RPMI8226 (cell line): ENCODE results near the gene CFAP54.
A peak's percentile ranks its signal among the peaks of the same experiment; 100 is the strongest.
"Not testable (repeated sequence)": the region's sequence is repeated elsewhere in the genome, so short reads cannot be mapped to it uniquely, and the experiment has no call there.

Experiments used
- DNase-seq: peaks from one replicate; pipeline ENCODE4 v3.0.0-alpha.2; 2015

CFAP54 gene

DNA sequence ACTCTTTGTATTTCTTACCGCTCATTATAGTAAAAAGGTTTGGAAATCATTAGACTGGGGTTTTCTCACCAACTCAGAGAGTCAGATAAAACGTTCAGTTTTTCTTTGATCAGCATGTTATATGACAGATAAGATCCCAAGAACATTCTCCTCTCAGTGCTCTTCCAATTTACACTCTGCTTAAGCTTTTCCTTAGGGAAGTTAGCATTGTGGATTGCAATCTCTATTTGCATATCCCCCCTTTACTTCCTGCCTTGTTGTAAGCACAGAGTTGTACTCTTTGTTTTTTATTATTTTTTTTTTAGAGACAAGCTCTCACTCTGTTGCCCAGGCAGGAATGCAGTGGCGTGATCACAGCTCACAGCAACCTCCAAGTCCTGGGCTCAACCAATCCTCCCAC is 11.4 kb upstream of the CFAP54 start:
- DNase-seq = no peak

DNA sequence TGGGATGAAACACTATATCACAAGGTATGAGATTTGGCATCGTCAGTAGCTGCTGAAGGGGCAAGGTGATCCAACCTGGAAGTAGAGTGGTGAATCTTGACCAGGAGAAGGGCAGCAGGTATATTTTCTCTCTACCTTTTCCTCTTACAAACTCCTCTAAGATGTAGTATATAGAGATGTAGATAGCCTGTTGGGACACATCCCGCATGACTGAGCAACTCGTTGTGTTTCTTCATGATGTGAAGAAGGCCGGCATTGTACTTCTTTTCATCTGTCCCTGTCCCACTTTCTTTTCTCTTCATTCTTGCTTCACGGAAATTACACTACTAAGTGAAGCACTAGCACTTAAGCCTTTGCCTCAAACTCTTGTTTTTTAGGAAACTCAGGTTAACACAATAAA is 7.3 kb upstream of the CFAP54 start:
- no peak for DNase-seq

GRCh38 chr12:96483116-96483515 is 6.3 kb upstream of the CFAP54 start:
- DNase-seq = no peak

GRCh38 chr12:96486751-96487613 is 2.4 kb upstream of the CFAP54 start:
- DNase-seq = no peak

DNA sequence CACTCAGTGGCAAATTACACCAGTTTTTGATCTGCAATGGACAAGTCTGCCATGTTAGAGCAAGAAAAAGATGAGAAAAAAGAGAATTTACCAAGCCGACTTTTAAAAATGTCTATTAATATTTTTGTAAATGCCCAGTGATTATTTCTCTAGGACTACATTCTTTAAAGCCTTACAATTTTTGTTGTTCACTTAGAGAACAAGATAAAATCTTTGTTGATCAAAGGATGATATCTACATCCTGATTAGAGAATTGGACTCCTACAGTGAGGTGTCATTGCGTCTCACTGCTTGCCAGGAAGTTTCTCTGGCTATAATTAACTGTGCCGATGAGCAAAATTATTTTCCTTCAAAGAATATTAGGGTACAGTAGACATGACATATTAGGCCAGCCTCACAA is 1.7 kb upstream of the CFAP54 start:
- no peak for DNase-seq

GRCh38 chr12:96493106-96493505 is 3.7 kb downstream of the CFAP54 start:
- DNase-seq = no peak

GRCh38 chr12:96494154-96494553 is 4.8 kb downstream of the CFAP54 start:
- DNase-seq = not testable (repeated sequence)

GRCh38 chr12:96495155-96495554 is 5.8 kb downstream of the CFAP54 start:
- DNase-seq = no peak

DNA sequence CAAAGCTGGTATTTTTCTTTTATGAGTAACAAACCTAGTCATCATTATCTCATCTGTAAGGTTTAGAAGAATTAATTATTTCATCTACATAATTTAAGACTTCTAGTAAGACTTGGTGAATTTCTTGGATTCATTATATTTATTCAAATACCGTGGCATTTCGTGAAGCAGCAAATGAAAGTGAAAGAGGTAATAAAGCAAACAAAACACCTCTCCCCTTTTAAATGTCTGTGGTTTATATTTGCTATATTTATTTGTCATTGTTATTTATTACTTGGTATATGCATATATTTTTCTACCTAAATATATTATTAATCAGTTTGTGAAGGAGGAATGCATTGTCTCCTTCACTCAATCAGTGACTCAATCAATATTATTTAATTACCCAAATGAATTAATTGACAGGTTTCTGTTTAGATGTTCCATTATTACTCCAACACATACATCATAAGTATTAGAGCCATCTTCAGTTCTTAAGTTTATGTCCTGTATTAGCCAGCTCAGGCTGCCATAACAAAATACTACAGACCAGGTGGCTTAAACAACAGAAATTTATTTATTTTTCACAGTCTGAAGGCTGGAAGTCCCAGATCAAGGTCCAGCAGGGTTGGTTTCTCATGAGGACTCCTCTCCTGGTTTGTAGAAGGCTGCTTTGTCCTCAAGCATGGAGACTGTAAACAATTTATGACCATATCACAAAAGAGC is 6.6 kb downstream of the CFAP54 start:
- no peak for DNase-seq

DNA sequence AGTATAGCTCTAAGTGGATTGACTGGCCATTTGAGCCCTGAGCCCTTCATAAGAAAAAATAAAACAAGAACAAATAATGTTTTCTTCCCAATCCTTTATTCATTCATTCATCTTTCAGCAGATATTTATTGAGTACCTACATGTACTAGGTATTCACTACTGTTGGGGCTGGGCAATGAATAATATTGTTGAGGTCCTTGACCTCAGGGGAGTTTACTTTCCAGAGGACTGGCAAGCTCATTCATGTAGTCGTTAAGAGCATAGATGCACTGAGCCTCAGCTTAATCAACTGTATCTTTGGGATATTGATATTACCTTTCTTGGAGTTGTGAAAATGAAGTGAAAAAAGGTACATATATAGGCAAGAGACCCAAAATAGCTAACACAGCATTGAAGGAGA is 7.6 kb downstream of the CFAP54 start:
- DNase-seq = no peak

GRCh38 chr12:96497855-96498254 is 8.5 kb downstream of the CFAP54 start:
- DNase-seq = no peak

DNA sequence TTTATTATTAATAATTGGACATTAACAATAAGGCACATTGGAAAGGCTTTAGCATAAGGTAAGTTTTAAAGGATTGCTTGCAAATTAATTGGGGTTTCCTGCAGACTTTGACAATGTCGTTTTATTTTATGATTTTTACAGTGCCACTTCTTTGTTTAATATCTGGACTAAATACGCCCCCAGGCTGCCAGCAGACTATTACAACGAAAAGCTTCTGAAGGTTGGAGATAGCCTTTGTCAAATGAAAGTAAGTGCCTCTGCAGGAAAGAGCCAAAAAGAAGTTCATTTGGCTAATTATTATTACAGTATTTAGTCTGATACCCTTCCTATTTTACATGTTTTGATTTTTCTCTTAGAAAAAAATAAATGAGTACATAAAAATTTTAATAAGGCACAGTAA is 11.3 kb downstream of the CFAP54 start:
- peak; percentile 63 for DNase-seq

- DNase-seq = peak; percentile 85
These were observed 11.9 kb downstream of the CFAP54 start for GRCh38 chr12:96501133-96501761.

- no peak for DNase-seq
These were observed 12.5 kb downstream of the CFAP54 start for GRCh38 chr12:96501908-96502307.

DNA sequence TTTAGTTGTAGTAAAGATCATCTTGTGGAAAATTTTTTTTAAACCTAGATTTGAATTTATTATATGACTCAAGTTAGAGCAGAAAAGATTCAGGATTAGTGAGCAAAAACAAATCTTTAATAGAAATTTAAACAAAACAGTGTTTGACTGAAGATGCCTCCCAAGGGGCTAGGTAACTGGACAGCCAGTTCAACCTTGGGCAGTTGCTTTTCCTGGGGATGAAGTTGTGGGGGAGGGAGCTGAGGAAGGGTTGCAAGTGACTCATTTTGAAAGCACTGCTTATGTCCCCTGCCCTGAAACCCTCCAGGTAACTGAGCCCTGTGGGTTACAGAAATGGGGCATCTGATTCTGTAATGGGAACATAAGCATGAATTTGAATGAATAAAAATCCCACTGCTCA is 13.1 kb downstream of the CFAP54 start:
- peak; percentile 40 for DNase-seq

- DNase-seq = no peak
These were observed 13.7 kb downstream of the CFAP54 start for GRCh38 chr12:96502949-96503532.

DNA sequence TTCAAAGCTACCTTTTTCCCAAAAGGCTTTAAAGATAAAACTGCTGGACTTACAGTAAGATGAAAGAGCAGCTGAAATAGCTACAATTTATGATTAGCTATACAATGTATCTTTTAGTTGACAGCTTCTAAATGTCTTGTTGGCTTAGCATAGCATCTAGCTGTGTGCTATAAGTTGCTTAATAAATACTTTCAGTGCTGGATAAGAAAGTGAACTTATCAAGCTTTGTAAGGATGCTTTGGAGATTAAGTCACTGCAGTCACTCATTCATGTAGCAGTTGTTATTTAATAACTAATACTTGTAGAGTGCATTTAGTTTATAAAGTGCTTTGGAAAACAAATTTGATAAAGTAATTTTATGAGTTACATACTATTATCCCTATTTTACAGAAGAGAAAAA is 14.6 kb downstream of the CFAP54 start:
- no peak for DNase-seq

DNA sequence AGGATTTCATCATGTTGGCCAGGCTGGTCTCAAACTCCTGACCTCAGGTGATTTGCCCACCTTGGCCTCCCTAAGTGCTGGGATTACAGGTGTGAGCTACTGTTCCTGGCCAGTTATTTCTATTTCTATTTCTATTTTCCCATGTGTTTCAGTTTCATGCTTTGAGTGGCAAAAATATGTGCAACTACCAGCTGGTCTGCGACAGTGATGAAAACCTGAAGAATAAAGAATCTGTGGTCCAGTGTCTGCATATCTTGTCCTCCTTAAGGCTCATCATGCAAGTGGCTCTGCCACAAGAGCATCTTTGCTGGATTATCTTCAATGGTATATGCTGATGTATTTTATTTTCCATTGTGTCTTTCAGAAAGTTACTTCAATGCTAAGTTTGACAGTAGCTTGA is 17.4 kb downstream of the CFAP54 start:
- peak; percentile 53 for DNase-seq

- DNase-seq = no peak
These were observed 21.0 kb downstream of the CFAP54 start for GRCh38 chr12:96510306-96510764.

DNA sequence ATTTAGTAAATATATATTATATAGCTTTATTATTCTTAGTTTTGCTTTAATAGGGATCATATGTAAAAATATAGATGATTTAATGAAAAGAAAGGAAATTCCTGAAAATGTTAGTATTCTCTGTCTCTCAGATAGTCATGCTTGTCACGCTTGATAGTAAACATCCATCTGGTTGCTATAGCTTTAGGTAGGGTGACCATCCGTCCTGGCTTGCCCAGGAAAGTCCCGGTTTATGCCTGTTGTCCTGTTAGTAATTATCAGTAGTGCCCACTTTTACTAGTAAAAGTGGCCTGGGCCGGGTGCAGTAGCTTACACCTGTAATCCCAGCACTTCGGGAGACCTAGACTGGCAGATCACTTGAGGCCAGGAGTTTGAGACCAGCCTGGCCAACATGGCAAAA is 23.8 kb downstream of the CFAP54 start:
- no peak for DNase-seq

- no peak for DNase-seq
These were observed 24.3 kb downstream of the CFAP54 start for GRCh38 chr12:96513681-96514080.

DNA sequence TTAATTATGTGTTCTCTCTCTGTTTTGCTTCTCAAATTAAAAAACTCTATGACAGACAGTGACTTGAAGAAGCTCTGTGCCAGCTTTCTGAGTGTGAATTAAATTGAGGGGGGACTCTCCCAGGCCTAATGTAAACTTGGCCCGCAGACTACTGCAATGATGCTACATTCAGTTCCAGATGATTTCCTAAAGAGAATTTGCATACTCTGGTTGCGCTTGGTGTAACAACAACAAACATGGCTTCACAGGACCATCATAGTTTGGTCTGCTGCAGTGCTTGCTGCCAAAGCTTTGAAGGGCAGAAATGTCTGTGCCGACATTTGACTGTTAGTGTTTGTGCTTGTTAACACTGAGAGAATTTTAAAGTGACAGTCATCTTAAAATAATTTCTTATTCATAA is 25.0 kb downstream of the CFAP54 start:
- no peak for DNase-seq
